GOT3 (cell line): Measurements from ENCODE around the gene ANKK1.

Experiments
- DNase-seq: peaks from one replicate; lab custom pipeline; 2025; ENCODE audit warnings: mixed read lengths; lab: John Stamatoyannopoulos, UW

ANKK1 gene

DNA sequence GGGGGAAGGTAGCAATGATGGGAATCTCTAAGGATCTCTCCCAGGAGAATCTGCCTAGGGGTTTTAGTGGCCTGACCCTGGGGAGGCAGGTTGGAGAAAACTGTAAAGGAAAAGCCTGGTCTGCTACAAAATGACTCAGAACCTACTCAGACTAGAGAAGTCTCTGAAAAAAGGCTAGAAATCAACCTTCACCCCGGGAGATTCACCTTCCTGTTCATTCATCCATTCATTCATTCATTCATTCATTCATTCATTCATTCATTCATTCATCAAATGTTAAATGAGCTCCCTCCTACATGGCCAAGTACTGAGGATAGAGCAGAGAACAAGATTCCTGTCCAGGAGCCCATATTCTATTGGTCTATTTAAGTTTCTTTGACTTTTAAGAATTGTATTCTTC, 8.9 kb upstream of the ANKK1 start:
- DNase-seq = no peak

DNA sequence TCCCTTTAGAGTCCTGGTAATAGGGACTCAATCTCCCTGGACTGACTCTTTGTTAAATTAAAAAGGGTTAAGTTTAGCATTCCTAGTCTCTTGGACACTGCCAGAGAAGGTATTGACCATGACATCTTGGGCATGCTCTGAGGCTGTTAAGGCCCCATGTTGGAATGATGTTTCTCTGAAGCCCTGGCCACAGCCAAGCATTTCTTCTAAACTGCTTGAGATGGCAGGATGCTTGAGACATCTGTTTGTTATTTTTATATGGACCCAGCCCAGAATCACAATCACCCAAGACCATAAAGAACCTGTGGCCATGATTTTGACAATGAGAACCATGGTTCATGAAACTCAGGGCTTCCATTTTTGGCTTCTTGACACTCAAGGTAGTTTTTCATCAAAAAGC, 5.5 kb upstream of the ANKK1 start:
- DNase-seq = no peak

DNA sequence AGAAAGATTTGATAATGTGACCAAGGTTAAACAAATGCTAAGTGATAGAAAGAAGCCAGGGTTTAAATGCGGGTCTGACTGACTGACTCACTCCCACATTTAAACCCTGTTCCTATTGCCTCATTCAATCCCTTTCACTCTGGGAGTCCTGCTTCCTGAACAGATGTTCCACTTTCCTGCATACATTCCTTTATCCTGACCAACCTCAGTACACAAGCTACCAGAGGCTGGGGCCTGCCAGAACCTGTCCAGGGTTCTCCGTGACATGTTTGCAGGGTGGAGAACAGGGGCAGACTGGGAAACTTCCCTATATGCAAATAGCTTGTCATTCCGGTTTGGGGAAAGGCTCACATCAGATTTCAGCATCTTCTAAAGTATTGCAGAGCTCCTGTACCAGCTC, 3.0 kb upstream of the ANKK1 start:
- no peak for DNase-seq

DNA sequence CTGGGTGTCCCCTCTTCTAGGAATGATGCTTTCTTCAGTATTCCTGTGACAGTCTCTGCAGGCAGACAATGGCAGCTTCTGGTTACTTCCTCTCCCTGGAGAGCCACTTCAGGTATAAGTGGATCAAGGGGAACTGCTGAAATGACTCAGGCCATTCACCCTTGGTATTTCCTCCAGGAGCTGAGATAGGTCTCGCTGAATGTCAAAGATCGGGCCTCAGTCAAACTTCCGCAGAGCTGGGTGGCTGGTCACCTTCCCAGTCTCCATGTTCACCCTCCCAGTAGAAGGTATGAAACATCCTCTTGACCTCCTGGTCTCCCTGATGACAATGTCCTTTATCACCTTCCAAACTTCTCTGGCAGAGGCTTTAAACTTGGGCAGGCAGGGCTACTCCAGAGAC, 1.8 kb upstream of the ANKK1 start:
- DNase-seq = no peak

DNA sequence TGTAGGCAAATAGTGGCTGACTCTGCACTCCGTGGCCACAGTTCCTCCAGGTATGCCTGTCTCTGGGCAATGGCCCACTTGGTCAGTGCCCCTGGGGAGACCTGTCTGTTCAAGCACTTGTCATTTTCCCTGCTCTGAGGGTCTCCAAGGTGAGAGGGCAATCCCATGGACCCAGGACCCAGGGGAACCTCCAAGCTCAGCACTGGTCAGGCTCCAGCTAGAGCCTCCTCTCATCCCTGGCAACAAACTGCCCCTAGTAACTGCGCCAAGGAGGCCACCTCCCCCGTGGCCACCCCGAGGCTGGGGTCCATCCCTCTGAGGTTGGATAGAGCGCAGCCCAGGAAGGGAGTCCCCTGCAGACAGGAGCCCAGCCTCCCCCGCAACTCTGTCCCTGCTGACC, 713 bp upstream of the ANKK1 start:
- no peak for DNase-seq

DNA sequence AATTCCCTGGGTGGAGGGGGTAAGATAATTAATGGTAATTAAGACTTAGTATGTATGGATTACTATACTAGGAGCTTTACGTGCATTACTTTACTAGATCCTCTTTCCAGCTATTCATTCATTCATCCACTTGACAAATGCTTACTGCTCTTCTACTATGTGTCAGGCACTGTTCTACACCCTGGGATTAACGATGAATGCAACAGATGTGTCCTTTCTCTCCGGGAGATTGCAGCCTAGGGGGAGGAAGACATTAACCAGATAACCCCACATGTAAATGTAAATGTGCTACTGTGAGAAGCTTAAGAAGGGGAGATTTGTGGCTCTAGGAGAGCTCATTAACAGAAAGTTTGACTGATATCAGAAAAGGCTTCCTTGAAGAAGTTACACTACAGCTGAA, 1.7 kb downstream of the ANKK1 start:
- DNase-seq = no peak

DNA sequence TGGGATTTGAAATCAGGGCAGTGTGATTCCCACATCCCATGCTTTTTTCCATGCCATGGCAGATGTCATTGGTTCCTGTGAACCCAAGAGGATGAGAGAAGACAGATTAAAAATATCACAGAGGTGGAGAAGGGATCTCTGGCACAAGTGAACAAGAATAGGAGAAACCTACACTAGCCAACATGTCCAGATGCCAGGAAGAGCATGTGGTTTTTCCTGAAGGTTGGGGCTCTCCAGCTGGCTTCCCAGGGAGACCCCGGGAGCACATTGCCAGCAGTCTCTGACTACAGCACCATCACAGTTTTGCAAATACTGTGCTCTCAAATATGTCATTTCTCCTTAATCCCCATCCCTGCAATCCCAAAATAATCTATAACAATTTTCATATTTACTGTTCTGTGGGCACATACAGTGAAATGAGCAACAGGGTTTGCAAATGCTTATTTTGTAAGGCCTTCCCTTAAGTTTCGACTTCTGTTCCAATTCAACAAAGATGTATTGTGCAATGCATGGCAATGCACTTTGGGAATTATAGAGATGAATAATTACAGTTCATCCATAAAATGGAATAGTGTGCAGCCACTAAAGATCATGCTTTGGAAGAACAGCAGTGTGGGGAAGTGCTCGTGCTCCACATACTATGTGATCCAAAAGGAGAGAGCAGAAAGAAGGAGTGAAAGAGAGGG, 4.8 kb downstream of the ANKK1 start:
- DNase-seq = no peak

DNA sequence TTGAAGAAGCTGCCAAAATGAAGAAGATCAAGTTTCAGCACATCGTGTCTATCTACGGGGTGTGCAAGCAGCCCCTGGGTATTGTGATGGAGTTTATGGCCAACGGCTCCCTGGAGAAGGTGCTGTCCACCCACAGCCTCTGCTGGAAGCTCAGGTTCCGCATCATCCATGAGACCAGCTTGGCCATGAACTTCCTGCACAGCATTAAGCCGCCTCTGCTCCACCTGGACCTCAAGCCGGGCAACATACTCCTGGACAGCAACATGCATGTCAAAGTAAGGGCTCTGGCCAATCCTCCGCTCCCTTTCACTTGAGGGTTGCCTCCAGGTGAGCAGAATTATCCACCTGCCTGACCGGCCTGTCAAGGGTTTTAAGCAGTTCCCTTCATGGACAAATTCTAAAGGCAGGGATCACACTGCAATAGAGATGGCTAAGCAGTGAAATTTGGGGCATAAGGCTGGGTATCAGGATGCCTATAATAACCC, 6.0 kb downstream of the ANKK1 start:
- no peak for DNase-seq

DNA sequence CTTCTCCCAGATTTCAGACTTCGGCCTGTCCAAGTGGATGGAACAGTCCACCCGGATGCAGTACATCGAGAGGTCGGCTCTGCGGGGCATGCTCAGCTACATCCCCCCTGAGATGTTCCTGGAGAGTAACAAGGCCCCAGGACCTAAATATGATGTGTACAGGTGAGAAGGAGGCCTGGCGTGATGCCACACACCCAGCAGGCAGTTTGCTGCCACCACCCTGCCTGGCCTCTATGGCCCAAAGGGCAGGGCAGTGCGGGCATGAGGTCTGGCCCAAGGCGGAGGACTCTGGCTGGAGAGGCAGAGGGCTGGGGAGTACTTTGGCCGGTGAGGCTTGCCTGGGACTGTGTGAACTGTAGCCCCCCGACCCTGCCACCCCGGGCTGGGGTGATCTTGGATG, 7.3 kb downstream of the ANKK1 start:
- DNase-seq = no peak

DNA sequence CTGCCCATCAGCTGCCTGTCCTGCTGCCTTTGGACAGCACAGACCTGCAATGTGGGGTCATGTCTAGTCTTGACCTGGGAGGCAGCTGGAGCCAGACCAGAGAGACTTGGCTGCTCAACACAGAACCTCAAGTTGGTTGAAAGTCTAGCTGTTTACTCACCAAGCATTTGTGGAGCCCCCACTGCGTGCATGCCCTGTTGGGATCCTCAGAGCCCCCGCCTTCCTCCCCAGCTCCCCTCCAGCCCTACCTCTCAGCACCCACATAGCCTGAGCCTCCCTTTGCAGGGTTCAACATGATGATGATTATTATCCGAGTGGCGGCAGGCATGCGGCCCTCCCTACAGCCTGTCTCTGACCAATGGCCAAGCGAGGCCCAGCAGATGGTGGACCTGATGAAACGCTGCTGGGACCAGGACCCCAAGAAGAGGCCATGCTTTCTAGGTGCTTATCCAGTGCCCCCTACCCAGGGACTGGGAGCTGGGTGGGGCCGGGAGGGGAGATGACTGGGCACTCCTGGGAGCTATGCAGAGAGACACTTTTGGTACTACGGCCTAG, 8.3 kb downstream of the ANKK1 start:
- no peak for DNase-seq

DNA sequence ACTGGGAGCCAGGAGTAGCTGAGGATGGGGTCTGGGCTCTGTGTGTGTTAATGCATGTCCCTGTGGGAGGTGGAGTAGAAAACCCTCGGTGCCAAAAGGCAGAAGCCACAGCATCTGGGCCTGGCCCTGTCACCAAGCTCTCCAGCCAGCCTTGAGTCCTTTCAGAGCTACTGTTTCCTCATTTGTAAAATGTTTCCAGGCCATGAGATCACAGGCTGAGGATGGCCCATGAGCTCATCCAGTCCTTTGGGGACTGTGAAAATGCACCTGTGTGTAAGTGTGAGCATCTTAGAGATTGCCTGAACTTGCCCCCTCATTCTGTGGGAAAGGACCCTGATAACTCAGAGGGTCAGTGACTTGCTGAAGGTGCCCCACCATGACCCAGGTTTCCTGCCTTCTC, 9.1 kb downstream of the ANKK1 start:
- DNase-seq = no peak

DNA sequence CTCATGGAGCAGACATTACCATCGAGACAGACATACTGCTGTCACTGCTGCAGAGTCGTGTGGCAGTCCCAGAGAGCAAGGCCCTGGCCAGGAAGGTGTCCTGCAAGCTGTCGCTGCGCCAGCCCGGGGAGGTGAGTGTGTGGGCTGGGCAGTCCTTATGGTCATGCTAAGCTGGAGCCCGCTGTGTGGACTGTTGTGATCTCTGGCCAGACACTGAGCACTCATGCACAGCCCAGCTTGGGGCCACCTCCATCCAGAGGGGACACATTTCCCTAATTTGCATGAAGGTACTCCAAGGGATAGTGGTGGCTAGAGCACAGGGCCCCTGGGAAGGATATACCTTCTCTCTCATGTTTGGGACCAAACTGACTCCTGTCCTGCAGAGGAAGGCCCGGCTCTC, 9.6 kb downstream of the ANKK1 start:
- DNase-seq = no peak

DNA sequence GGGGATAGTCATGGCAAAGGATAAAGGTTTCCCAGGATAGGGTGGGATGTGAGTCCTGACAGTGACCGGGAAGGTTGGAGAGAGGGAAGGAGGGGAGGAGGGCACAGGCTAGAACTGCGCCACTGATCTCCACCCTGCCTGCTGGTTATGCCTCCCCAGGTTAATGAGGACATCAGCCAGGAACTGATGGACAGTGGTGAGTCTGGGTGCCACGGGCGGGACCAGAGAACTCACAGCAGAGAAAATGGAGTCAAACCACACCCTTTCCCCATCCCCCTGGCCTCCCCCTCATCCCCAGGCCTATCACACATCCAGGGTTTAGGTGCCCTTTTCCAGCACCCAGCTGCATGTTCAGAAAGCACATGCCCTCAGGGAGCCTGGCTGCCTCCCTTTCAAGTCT, 10.2 kb downstream of the ANKK1 start:
- no peak for DNase-seq

DNA sequence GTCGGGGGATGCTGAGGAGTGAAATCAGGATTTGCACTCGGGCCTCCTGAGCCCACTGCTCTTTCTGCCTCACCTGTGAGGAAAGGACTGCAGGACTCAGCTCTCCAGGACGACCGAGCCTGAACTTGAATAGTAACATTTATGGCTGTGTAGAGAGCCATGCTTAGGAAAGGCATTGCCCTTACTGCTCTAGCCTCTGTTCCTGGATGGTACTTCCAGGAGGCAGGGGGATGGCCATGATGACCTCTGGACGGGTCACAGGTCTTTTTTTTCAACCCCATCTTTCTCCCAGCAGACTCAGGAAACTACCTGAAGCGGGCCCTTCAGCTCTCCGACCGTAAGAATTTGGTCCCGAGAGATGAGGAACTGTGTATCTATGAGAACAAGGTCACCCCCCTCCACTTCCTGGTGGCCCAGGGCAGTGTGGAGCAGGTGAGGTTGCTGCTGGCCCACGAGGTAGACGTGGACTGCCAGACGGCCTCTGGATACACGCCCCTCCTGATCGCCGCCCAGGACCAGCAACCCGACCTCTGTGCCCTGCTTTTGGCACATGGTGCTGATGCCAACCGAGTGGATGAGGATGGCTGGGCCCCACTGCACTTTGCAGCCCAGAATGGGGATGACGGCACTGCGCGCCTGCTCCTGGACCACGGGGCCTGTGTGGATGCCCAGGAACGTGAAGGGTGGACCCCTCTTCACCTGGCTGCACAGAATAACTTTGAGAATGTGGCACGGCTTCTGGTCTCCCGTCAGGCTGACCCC, 11.3 kb downstream of the ANKK1 start:
- no peak for DNase-seq

DNA sequence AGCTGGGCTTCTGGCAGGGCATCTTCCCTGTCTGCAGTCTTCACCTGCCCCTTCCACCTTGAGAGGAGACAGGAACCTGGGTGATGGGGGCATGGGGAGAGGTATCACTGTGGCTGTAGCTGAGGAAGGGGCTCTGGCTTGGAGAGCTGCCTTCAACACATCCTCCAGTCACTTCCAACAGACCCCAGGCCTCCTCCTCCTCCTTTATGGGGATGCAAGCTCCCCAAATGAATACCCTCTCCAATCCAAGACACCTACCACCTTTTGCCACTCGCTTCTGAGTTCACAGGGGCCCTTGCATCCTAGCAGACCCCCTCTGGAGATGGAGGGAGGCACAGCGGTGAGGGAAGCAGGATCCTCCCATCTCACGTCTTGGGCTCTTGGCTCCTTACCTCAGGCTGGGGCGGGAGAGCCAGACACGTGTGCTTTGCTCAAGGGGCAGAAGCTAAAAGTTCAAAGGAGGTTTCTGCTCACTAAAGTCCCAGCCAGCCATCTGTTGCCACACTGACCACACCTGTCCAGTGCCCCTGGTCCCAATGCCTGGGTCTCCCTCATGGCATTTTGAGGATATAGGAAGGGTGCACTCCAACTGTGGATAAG, 13.2 kb downstream of the ANKK1 start:
- DNase-seq = no peak

DNA sequence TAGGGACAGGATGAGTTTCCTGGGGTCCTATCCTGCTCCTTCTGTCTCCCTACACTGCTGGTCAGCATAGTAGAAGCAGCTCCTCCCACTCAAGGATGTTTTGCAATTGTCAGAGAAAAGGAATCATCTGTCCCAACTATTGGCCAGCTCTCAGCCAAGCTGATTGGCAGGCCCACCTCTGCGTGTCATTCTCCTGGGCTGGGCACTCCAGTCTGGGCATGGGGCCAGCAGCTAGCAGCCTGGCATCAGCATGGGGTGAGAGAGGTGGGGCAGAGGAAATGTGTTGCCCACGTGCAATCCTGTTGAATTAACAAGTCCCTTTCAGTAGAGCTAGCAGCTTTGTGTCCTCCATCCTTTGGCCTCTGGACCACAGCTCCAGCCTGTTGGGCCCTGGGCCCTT, 14.1 kb downstream of the ANKK1 start:
- DNase-seq = peak; percentile 10

DNA sequence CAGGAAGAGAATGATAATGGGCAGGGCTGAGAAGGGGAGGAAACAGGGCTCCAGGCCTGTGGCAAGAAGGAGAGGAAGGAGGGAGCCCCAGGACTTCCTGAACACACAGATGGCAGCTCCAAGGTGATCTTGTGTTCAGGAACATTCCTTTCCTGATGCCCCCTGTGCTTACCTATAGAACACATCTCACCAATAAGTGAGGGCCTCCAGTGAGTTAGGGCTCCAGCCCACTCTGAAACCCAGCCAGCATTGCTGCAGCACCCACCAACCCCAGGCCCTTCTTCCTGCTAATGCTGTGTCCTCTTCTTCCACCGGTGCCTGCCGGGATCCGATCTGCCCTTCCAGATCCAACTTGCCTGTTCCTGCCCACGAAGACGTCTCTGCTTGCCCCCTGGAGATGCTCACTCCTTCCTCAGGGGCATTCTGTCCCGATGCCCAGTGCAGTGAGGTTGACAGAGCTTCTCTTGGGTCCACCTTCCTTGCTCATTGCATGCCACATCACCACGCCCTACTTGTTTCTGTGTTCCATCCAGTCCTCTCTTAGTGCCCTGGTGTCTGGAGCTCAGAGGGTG, 17.4 kb downstream of the ANKK1 start:
- DNase-seq = no peak

DNA sequence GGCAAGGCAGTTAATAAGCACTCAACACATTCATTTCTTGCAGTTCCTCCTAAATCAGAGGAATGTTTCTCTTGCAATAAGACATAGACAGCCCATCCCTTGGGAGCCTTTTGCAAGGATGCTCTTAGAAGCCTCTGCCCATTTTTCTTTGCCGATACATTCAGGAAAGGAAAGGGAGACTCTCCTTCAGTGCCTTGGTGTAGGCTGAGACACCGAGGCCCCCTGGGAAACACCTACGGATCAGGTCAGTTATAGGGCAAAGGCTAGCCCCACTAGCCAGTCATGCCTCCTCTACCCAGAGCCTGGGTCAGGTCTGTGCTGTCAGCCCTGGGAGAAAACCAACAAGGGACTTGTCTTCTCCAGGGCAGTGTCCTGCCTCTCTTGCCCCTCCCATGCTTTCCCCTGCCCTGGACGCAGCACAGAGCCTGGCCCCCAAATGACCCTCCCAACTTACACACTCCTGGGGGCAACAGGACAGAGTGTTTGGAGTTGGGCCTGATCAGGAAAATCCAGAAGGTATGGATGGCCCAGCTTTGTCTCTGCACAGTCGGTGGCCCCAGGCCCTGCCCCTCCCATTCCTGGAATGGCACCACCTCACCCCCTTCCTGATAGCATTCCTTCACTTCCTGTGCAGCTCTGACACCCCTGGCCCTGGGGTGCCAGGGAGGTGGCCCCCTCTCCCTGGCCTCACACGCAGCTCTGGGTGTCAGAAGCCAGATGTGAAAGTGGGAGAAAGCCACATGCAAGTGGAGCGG, 18.3 kb downstream of the ANKK1 start:
- DNase-seq = no peak

DNA sequence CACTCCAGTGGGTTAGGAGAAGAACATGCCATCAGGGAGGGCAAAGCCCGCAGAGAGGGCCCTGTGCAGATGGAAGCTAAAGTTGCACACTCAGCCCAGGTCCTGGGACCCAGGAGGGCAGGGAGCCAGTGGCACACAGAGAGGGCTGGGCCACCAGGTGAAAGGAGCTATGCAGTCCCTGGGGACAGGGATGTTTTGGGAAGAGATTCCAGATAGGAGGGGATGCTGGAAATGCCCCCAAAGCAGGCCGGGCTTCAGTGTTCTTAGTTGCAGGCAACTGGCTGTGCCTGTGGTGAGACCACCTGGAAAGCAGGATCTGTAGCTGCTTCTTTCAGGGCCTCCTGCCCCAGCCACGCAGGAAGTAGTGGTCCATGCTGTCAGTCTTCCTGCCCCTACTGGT, 19.6 kb downstream of the ANKK1 start:
- DNase-seq = no peak

DNA sequence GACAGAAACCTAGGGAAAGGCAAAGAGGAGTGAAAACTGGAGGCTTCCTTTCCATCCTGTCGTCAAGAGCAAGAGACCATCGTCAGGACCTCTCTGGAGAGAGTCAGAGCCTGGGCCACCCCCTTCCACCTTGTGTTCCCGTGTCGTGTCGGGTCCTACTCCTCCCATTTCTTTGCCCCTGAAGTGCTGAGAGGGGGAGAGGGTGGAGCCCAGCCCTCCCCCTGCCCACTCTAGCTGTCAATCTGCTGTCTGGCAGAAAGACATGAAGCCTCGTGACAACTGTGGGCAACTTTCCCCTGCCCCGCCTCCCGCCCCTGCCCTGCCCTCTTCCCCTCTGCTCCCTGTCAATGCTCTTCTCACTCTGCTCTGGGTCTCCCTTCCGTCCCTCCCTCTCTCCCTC, 20.6 kb downstream of the ANKK1 start:
- DNase-seq = no peak

DNA sequence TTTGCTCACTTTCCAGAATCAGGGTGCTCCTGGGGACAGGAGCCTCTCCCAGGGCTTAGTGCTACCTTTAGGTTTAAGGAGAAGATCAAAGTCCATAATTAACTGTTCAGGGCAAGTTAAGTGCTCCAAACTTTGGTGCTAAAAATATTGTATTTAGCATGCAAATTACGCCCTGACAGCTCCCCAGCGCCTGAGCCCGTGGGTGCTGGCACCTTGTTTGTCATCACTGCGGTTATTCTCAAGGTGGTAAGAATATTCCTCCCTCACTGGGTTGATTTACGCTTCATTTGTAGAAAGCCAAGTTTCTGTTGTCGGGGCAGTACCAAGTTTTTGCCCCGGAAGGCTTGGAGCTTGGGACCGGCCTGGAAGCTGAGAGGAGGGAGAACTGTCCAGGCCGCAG, 21.3 kb downstream of the ANKK1 start:
- no peak for DNase-seq

DNA sequence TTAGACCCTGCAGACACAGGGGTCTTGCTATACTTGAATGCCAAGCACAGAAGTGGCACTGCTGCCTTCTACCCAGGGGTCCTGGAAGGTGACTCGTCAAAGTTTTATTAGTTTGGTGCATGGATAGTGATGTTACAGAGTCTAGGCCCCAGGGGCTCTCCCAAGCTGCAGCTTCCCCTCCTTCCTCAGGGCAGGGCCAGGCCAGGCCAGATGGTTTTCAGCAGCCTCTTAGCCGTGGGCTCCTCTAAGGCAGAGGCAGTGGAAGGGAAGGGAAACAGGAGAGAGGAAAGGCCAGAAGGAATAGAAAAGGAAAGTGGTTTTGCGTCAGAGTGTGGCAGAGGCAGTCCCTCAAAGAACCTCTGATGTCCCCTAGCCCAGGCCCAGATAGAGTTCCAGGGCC, 21.9 kb downstream of the ANKK1 start:
- DNase-seq = no peak
